Gastrocnemius medialis (tissue), 4 donors: ENCODE data around the gene LZTR1. TPM values are rescaled to one million over a fixed set of nuclear protein-coding genes. Genes with fewer than 3 reads are reported as not detected.

Experiments
- ATAC-seq, 2 donors: fragments of 150-250 bp; one replicate each; pipeline ENCODE4 v1.9.1; 2016
- DNase-seq, 2 donors: peaks; one replicate each; pipeline ENCODE4 v3.0.0-alpha.2; 2019
- H3K27ac ChIP-seq, 4 donors: fragments of 200-600 bp; sonication (generic); 1 replicate in 1 of 4; 2 replicates in 3 of 4; pipeline ENCODE4 v1.5.1; 2016 to 2018; ENCODE audit warnings: mild to moderate bottlenecking in 2 of 4, moderate library complexity in 1 of 4
- H3K27me3 ChIP-seq, 3 donors: fragments of 200-600 bp; sonication (generic) in 2 of 3; 1 replicate in 1 of 3; 2 replicates in 2 of 3; pipeline versions ENCODE4 v1.5.1 to v1.6.0; 2016 to 2019; ENCODE audit warnings: mild to moderate bottlenecking in 1 of 3, moderate library complexity in 1 of 3
- H3K36me3 ChIP-seq, 2 donors: fragments of 200-600 bp; sonication (generic) in 1 of 2; one replicate each; pipeline ENCODE4 v1.5.1; 2017 to 2018
- H3K4me1 ChIP-seq, 2 donors: fragments of 200-600 bp; sonication (generic) in 1 of 2; one replicate each; pipeline ENCODE4 v1.5.1; 2016 to 2017; ENCODE audit warnings: mild to moderate bottlenecking in 2 of 2
- H3K4me3 ChIP-seq, 4 donors: fragments of 200-600 bp; sonication (generic) in 3 of 4; 1 replicate in 1 of 4; 2 replicates in 3 of 4; pipeline ENCODE4 v1.5.1; 2016 to 2019; ENCODE audit warnings: mild to moderate bottlenecking in 2 of 4
- H3K9me3 ChIP-seq, 3 donors: fragments of 200-600 bp; sonication (generic) in 2 of 3; 1 replicate in 1 of 3; 2 replicates in 2 of 3; pipeline ENCODE4 v1.5.1; 2016 to 2019
- CTCF ChIP-seq, 5 experiments: fragments of 450-650 bp in 3 of 5; fragments of 200-600 bp in 2 of 5; sonication (generic) in 2 of 5; IDR thresholded peaks in 4 of 5; conservative IDR thresholded peaks in 1 of 5; 1 replicate in 4 of 5; 2 replicates in 1 of 5; pipeline ENCODE4 v1.5.1; 2016 to 2019; ENCODE audit warnings: antibody characterized with exemption in 5 of 5, mild to moderate bottlenecking in 3 of 5, moderate library complexity in 3 of 5
- POLR2A ChIP-seq, 2 donors: fragments of 450-650 bp; IDR thresholded peaks; one replicate each; pipeline ENCODE4 v1.6.1; 2017; ENCODE audit warnings: antibody characterized with exemption in 2 of 2, mild to moderate bottlenecking in 2 of 2, moderate library complexity in 2 of 2
- in situ Hi-C, 4 donors: fragments of 200-750 bp; cut with MboI; loops; one replicate each; pipeline versions ENCODE4 v1.15.0 to v1.8.0; 2017; ENCODE audit warnings: low sequenced_read_pairs in 4 of 4
- intact Hi-C: fragments of 100-400 bp; cut with DNase I; formaldehyde crosslinking; loops from one replicate; pipeline ENCODE4 v1.15.1; 2023; ENCODE audit warnings: low total_unique reads
- total RNA-seq, 4 donors: library from RNA; depleted of rRNA; stranded (reverse); fragments of >200 nt; gene quantifications; one replicate each; pipeline versions ENCODE4 v1.1.0 to v1.2.3, GENCODE V29; 2016

The LZTR1 gene
- total RNA-seq, 4 donors from 2014 or later = 25.4 to 36.4 (median 26.3) TPM

- H3K27me3 ChIP-seq = no peaks in the 10 kb centered on the region
- H3K4me3 ChIP-seq = peak overlapping the region; percentile 56 to 81 (median 73)
- H3K9me3 ChIP-seq = no peaks in the 10 kb centered on the region
- TF ChIP-seq CTCF (IDR thresholded peaks at IDR 0.05 in 4 of 5, conservative IDR thresholded peaks at IDR 0.05 in 1 of 5) = no peak
- ATAC-seq (peak; percentile 71 to 79), DNase-seq (peak; percentile 67 to 78)
- H3K4me1 ChIP-seq = peaks cover 12 to 26% of the 10 kb centered on the region in 2 donors
- in situ Hi-C loops (no loop called here), intact Hi-C loops (no loop called here)
- peak overlapping the region; percentile 90 to 96 (median 94) for H3K27ac ChIP-seq
- no peaks in the 10 kb centered on the region for H3K36me3 ChIP-seq
Observed at GRCh38 chr22:21014202-21014725, 32.2 kb downstream of the LZTR1 start.

GRCh38 chr22:21014726-21015465 lies 32.8 kb downstream of the LZTR1 start, which contains the start of gene P2RX6:
Gene P2RX6, plus strand, starts transcription at chr22:21015165. Its CDS starts 10 bp downstream, at chr22:21015175.
- Histone ChIP-seq H3K27me3 (no peaks in the 10 kb centered on the region), H3K4me3 (peak within 1 kb of the TSS; percentile 56 to 81 (median 73)), H3K27ac (peak within 1 kb of the TSS; percentile 90 to 96 (median 94)), H3K9me3 (no peaks in the 10 kb centered on the region), H3K4me1 (peaks cover 12 to 26% of the 10 kb centered on the region in 2 donors), H3K36me3 (no peaks in the 10 kb centered on the region)
- intact Hi-C loops (loop anchor here (1.0 to 5.0 kb wide), 3 partner anchors 30 to 627 kb away; partner anchors contain the start of genes LRRC74B, LZTR1 and SDF2L1), in situ Hi-C loops (no loop called here)
- DNase-seq (peak; percentile 47 to 82), ATAC-seq (peak; percentile 81 to 83)
- TF ChIP-seq POLR2A (IDR thresholded peaks at IDR 0.05) (peak; percentile 52 to 70), CTCF (IDR thresholded peaks at IDR 0.05 in 4 of 5, conservative IDR thresholded peaks at IDR 0.05 in 1 of 5) (no peak)

GRCh38 chr22:21015466-21016006 lies 33.4 kb downstream of the LZTR1 start:
- in situ Hi-C loops = no loop called here
- peak overlapping the region; percentile 56 to 81 (median 73) for H3K4me3 ChIP-seq

More at GRCh38 chr22:21015466-21016006, 33.4 kb downstream of the LZTR1 start:
- no peak for TF ChIP-seq CTCF (IDR thresholded peaks at IDR 0.05 in 4 of 5, conservative IDR thresholded peaks at IDR 0.05 in 1 of 5)
- H3K4me1 ChIP-seq = peaks cover 12 to 26% of the 10 kb centered on the region in 2 donors
- no peaks in the 10 kb centered on the region for H3K27me3 ChIP-seq
- H3K36me3 ChIP-seq = no peaks in the 10 kb centered on the region
- ATAC-seq (peak; percentile 25 to 48), DNase-seq (peak in 1 of 2 donors; percentile 37)
- intact Hi-C loops = loop anchor here (1.0 to 5.0 kb wide), 3 partner anchors 30 to 627 kb away; partner anchors contain the start of genes LRRC74B, LZTR1 and SDF2L1
- no peaks in the 10 kb centered on the region for H3K9me3 ChIP-seq
- H3K27ac ChIP-seq = peak overlapping the region; percentile 90 to 96 (median 94)
